ES-I3 (cell line): Measurements from ENCODE around the gene QRICH1.

ENCODE experiments used
- H3K36me3 ChIP-seq: 2 replicates; pipeline ENCODE4 v1.6.1; 2013; ENCODE audit warnings: mild to moderate bottlenecking, low read length, control low read depth, moderate library complexity; ENCODE audit not compliant: insufficient read depth
- H3K4me1 ChIP-seq: 2 replicates; pipeline ENCODE4 v1.6.1; 2013; ENCODE audit warnings: mild to moderate bottlenecking, control low read depth, low read length; ENCODE audit not compliant: insufficient read depth
- H3K9ac ChIP-seq: 2 replicates; pipeline ENCODE4 v1.6.1; 2013; ENCODE audit warnings: low read depth, mild to moderate bottlenecking, low read length, moderate library complexity
- H3K9me3 ChIP-seq: 2 replicates; pipeline ENCODE4 v1.6.1; 2013; ENCODE audit warnings: mild to moderate bottlenecking, low read length, moderate library complexity; ENCODE audit not compliant: control insufficient read depth, insufficient read depth

The QRICH1 gene

GRCh38 chr3:49093853-49094767 is at the start of gene QRICH1:
Gene QRICH1 (minus strand): TSS chr3:49094071. CDS start chr3:49077017, 17,054 bp downstream.
- Histone ChIP-seq H3K4me1 (no peaks in the 10 kb centered on the region), H3K36me3 (peaks cover 6% of the 10 kb centered on the region; the same call in 1 of the 2 replicates), H3K9me3 (no peaks in the 10 kb centered on the region), H3K9ac (peak within 1 kb of the TSS; percentile 78)

- no peaks in the 10 kb centered on the region for H3K4me1 ChIP-seq
- H3K9me3 ChIP-seq, result no peaks in the 10 kb centered on the region; the same call in 1 of the 2 replicates
- no peak overlapping the region for H3K9ac ChIP-seq
- H3K36me3 ChIP-seq, result no peaks in the 10 kb centered on the region
Observed at GRCh38 chr3:49140080-49140479, 46.2 kb upstream of the QRICH1 start.

- H3K9ac ChIP-seq, result no peak overlapping the region
- no peaks in the 10 kb centered on the region for H3K9me3 ChIP-seq
- H3K36me3 ChIP-seq, result no peaks in the 10 kb centered on the region
- peaks cover 4% of the 10 kb centered on the region for H3K4me1 ChIP-seq
Observed at GRCh38 chr3:49135499-49135898, 41.6 kb upstream of the QRICH1 start.

- peaks cover 4% of the 10 kb centered on the region for H3K4me1 ChIP-seq
- no peaks in the 10 kb centered on the region for H3K9me3 ChIP-seq
- no peaks in the 10 kb centered on the region for H3K36me3 ChIP-seq
- no peak overlapping the region for H3K9ac ChIP-seq
Observed at GRCh38 chr3:49134471-49135265, 40.8 kb upstream of the QRICH1 start.

- H3K4me1 ChIP-seq, result peaks cover 4% of the 10 kb centered on the region
- H3K9ac ChIP-seq, result peak overlapping the region; percentile 91
- H3K9me3 ChIP-seq, result no peaks in the 10 kb centered on the region
- H3K36me3 ChIP-seq, result no peaks in the 10 kb centered on the region
Observed at GRCh38 chr3:49133226-49133951, 39.5 kb upstream of the QRICH1 start.

GRCh38 chr3:49132437-49133225 is 38.8 kb upstream of the QRICH1 start, which contains the start of gene LAMB2:
Gene LAMB2 (minus strand): TSS chr3:49133050. CDS start chr3:49132867, 183 bp downstream.
- Histone ChIP-seq H3K36me3 (no peaks in the 10 kb centered on the region), H3K9me3 (no peaks in the 10 kb centered on the region), H3K4me1 (peaks cover 4% of the 10 kb centered on the region), H3K9ac (peak within 1 kb of the TSS; percentile 91)

- Histone ChIP-seq H3K36me3 (no peaks in the 10 kb centered on the region), H3K4me1 (peaks cover 4% of the 10 kb centered on the region), H3K9ac (peak overlapping the region; percentile 91), H3K9me3 (no peaks in the 10 kb centered on the region)
Observed at GRCh38 chr3:49132073-49132436, 38.2 kb upstream of the QRICH1 start.

GRCh38 chr3:49131576-49131975 is 37.7 kb upstream of the QRICH1 start:
- H3K36me3 ChIP-seq, result no peaks in the 10 kb centered on the region
- peaks cover 4% of the 10 kb centered on the region for H3K4me1 ChIP-seq
- no peaks in the 10 kb centered on the region for H3K9me3 ChIP-seq
- H3K9ac ChIP-seq, result no peak overlapping the region

GRCh38 chr3:49131040-49131439 is 37.2 kb upstream of the QRICH1 start:
- H3K9me3 ChIP-seq, result no peaks in the 10 kb centered on the region
- no peaks in the 10 kb centered on the region for H3K36me3 ChIP-seq
- no peak overlapping the region for H3K9ac ChIP-seq
- peaks cover 4% of the 10 kb centered on the region for H3K4me1 ChIP-seq

GRCh38 chr3:49124991-49125670 is 31.3 kb upstream of the QRICH1 start:
- no peaks in the 10 kb centered on the region for H3K4me1 ChIP-seq
- no peaks in the 10 kb centered on the region for H3K36me3 ChIP-seq
- H3K9me3 ChIP-seq, result no peaks in the 10 kb centered on the region
- no peak overlapping the region for H3K9ac ChIP-seq

- no peaks in the 10 kb centered on the region for H3K4me1 ChIP-seq
- 0 out of 2 replicates have a peak, but pooled peaks cover under 1% of the 10 kb centered on the region for H3K36me3 ChIP-seq
- H3K9me3 ChIP-seq, result no peaks in the 10 kb centered on the region
- H3K9ac ChIP-seq, result no peak overlapping the region
Observed at GRCh38 chr3:49124203-49124602, 30.3 kb upstream of the QRICH1 start.

- H3K36me3 ChIP-seq, result peaks cover 6% of the 10 kb centered on the region
- no peak overlapping the region for H3K9ac ChIP-seq
- no peaks in the 10 kb centered on the region for H3K9me3 ChIP-seq
- H3K4me1 ChIP-seq, result no peaks in the 10 kb centered on the region
Observed at GRCh38 chr3:49123687-49124086, 29.8 kb upstream of the QRICH1 start.

GRCh38 chr3:49122886-49123545 is 29.1 kb upstream of the QRICH1 start:
- Histone ChIP-seq H3K36me3 (peaks cover 7% of the 10 kb centered on the region), H3K9ac (no peak overlapping the region), H3K9me3 (no peaks in the 10 kb centered on the region), H3K4me1 (no peaks in the 10 kb centered on the region)
